ENCODE results near the gene PTGES3. TPM values are rescaled to one million over a fixed set of nuclear protein-coding genes. Genes with fewer than 3 reads are reported as not detected.
A peak's percentile ranks its signal among the peaks of the same experiment; 100 is the strongest.

PTGES3 gene
- total RNA-seq, 1 donor from 2014 or later: 298 TPM

GRCh38 chr12:56633468-56634241, 54.4 kb downstream of the PTGES3 start:
- TF ChIP-seq EZH2phosphoT487 (IDR thresholded peaks at IDR 0.05): no peak
- TF ChIP-seq EZH2 (IDR thresholded peaks at IDR 0.05): no peak
- TF ChIP-seq CTCF (IDR thresholded peaks at IDR 0.05): no peak
- Histone ChIP-seq H3K4me2 (peak overlapping the region; percentile 88), H3K4me1 (peaks cover 37% of the 10 kb centered on the region), H2AFZ (replicated peaks) (no peak overlapping the region), H3K27ac (peak overlapping the region; percentile 23), H3K9me3 (ENCODE audit: low read depth) (no peaks in the 10 kb centered on the region), H3K4me3 (peak overlapping the region; percentile 88), H3K79me2 (ENCODE audit: low read depth) (peaks cover 60% of the 10 kb centered on the region), H4K20me1 (ENCODE audit: low read depth) (peaks cover 35% of the 10 kb centered on the region), H3F3A (ENCODE audit: low read depth) (peaks cover 81% of the 10 kb centered on the region), H3K27me3 (no peaks in the 10 kb centered on the region), H3K9ac (peak overlapping the region; percentile 36), H3K36me3 (no peaks in the 10 kb centered on the region)
- H3K27me3 Mint-ChIP-seq (ENCODE audit: insufficient read depth, low read depth): peaks cover 4% of the 10 kb centered on the region
- H3K4me3 Mint-ChIP-seq: peak overlapping the region; percentile 99
- peaks cover 76% of the 10 kb centered on the region for H3K4me1 Mint-ChIP-seq
- H3K27ac Mint-ChIP-seq: peak overlapping the region; percentile 94
- H3K9me3 Mint-ChIP-seq: no peaks in the 10 kb centered on the region
- peak; percentile 12 for DNase-seq (ENCODE audit: low spot score)
- peaks cover 9% of the 10 kb centered on the region for H3K36me3 Mint-ChIP-seq

DNA sequence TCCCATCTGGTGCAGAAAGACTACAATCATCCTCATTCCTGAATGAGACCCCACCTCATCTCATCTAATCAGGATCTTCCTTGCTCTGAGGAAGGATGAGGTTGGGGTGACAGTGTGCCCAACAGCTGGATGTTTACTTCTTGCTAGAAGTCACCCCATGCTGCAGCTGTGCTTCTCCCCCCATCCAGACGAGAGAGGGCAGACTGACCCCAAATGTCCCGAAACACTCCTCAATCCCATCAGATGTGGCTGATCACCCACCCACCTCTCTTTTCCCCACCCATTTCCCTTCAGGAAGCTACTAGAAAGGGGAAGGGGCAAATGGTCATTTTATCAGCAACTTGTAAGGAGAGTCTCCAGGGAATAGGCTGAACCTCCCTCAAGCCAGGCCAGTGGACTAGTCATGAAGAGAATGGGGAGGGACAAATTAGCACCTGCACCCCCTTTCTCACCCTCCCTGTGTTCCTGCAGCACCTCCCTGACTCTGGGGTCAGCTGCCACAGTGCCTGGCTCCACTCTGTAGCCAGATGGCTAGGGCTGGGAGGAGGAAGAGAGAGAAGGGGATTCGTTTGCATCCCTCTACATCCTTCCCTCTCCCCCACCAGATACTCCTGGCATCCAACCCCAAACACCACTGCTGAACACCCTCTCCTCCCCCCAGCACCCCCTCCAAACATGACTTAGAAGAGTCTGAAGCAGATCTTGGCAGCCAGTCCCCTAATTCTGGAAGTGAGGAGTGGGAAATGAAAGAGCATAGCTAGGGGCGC, 55.2 kb downstream of the PTGES3 start:
- Mint-ChIP-seq H3K4me3 (peak overlapping the region; percentile 99), H3K4me1 (peaks cover 78% of the 10 kb centered on the region), H3K36me3 (peaks cover 5% of the 10 kb centered on the region), H3K27ac (peak overlapping the region; percentile 86), H3K9me3 (no peaks in the 10 kb centered on the region), H3K27me3 (ENCODE audit: insufficient read depth, low read depth) (peaks cover 4% of the 10 kb centered on the region)
- Histone ChIP-seq H4K20me1 (ENCODE audit: low read depth) (peaks cover 38% of the 10 kb centered on the region), H3K9ac (no peak overlapping the region), H3K4me3 (peak overlapping the region; percentile 31), H3F3A (ENCODE audit: low read depth) (peaks cover 79% of the 10 kb centered on the region), H2AFZ (replicated peaks) (no peak overlapping the region), H3K4me1 (peaks cover 42% of the 10 kb centered on the region), H3K79me2 (ENCODE audit: low read depth) (peaks cover 68% of the 10 kb centered on the region), H3K27ac (no peak overlapping the region), H3K9me3 (ENCODE audit: low read depth) (no peaks in the 10 kb centered on the region), H3K27me3 (no peaks in the 10 kb centered on the region), H3K36me3 (no peaks in the 10 kb centered on the region), H3K4me2 (peak overlapping the region; percentile 88)
- DNase-seq (ENCODE audit: low spot score): peak; percentile 17
- no peak for TF ChIP-seq CTCF (IDR thresholded peaks at IDR 0.05)
- TF ChIP-seq EZH2phosphoT487 (IDR thresholded peaks at IDR 0.05): no peak
- TF ChIP-seq EZH2 (IDR thresholded peaks at IDR 0.05): no peak

- Histone ChIP-seq H4K20me1 (ENCODE audit: low read depth) (peaks cover 38% of the 10 kb centered on the region), H3K36me3 (no peaks in the 10 kb centered on the region), H3F3A (ENCODE audit: low read depth) (peaks cover 70% of the 10 kb centered on the region), H3K4me2 (peak overlapping the region; percentile 88), H3K4me1 (peaks cover 36% of the 10 kb centered on the region), H3K27ac (no peak overlapping the region), H3K9ac (no peak overlapping the region), H3K27me3 (no peaks in the 10 kb centered on the region), H3K9me3 (ENCODE audit: low read depth) (no peaks in the 10 kb centered on the region), H3K4me3 (peak overlapping the region; percentile 31), H2AFZ (replicated peaks) (no peak overlapping the region), H3K79me2 (ENCODE audit: low read depth) (peaks cover 76% of the 10 kb centered on the region)
- H3K27ac Mint-ChIP-seq: peak overlapping the region; percentile 86
- H3K4me1 Mint-ChIP-seq: peaks cover 70% of the 10 kb centered on the region
- peak; percentile 82 for DNase-seq (ENCODE audit: low spot score)
- no peaks in the 10 kb centered on the region for H3K9me3 Mint-ChIP-seq
- TF ChIP-seq EZH2 (IDR thresholded peaks at IDR 0.05): no peak
- no peak for TF ChIP-seq EZH2phosphoT487 (IDR thresholded peaks at IDR 0.05)
- no peak for TF ChIP-seq CTCF (IDR thresholded peaks at IDR 0.05)
- peak overlapping the region; percentile 99 for H3K4me3 Mint-ChIP-seq
- peaks cover 4% of the 10 kb centered on the region for H3K27me3 Mint-ChIP-seq (ENCODE audit: insufficient read depth, low read depth)
- H3K36me3 Mint-ChIP-seq: peaks cover 2% of the 10 kb centered on the region
Observed at GRCh38 chr12:56631790-56632700, 56.0 kb downstream of the PTGES3 start.
